ENCODE data around the gene HAP1. TPM values are rescaled to one million over a fixed set of nuclear protein-coding genes. Genes with fewer than 3 reads are reported as not detected.

HAP1 gene
- total RNA-seq, 2 experiments from 2014 or later: 0.08 TPM; not detected in 1

- Mint-ChIP-seq H3K9me3 (no peaks in the 10 kb centered on the region), H3K27ac (no peak overlapping the region), H3K36me3 (no peaks in the 10 kb centered on the region), H3K4me3 (peak overlapping the region; percentile 41), H3K4me1 (peaks cover 2% of the 10 kb centered on the region), H3K27me3 (no peaks in the 10 kb centered on the region)
- no peak for DNase-seq
Observed at GRCh38 chr17:41771389-41772206, 37.2 kb upstream of the HAP1 start.

GRCh38 chr17:41769985-41770384 is 35.5 kb upstream of the HAP1 start:
- peak overlapping the region; percentile 52 for H3K27ac Mint-ChIP-seq
- H3K4me3 Mint-ChIP-seq: no peak overlapping the region
- no peaks in the 10 kb centered on the region for H3K27me3 Mint-ChIP-seq
- H3K36me3 Mint-ChIP-seq: no peaks in the 10 kb centered on the region
- DNase-seq: no peak
- H3K4me1 Mint-ChIP-seq: peaks cover 2% of the 10 kb centered on the region
- no peaks in the 10 kb centered on the region for H3K9me3 Mint-ChIP-seq

- DNase-seq: no peak
- no peaks in the 10 kb centered on the region for H3K36me3 Mint-ChIP-seq
- H3K9me3 Mint-ChIP-seq: no peaks in the 10 kb centered on the region
- no peaks in the 10 kb centered on the region for H3K27me3 Mint-ChIP-seq
- peaks cover 2% of the 10 kb centered on the region for H3K4me1 Mint-ChIP-seq
- H3K4me3 Mint-ChIP-seq: no peak overlapping the region
- no peak overlapping the region for H3K27ac Mint-ChIP-seq
Observed at GRCh38 chr17:41769346-41769862, 35.0 kb upstream of the HAP1 start.

- DNase-seq: no peak
- no peaks in the 10 kb centered on the region for H3K36me3 Mint-ChIP-seq
- H3K27me3 Mint-ChIP-seq: no peaks in the 10 kb centered on the region
- H3K27ac Mint-ChIP-seq: no peak overlapping the region
- H3K4me1 Mint-ChIP-seq: peaks cover 2% of the 10 kb centered on the region
- no peak overlapping the region for H3K4me3 Mint-ChIP-seq
- H3K9me3 Mint-ChIP-seq: no peaks in the 10 kb centered on the region
Observed at GRCh38 chr17:41768682-41769288, 34.3 kb upstream of the HAP1 start.

DNA sequence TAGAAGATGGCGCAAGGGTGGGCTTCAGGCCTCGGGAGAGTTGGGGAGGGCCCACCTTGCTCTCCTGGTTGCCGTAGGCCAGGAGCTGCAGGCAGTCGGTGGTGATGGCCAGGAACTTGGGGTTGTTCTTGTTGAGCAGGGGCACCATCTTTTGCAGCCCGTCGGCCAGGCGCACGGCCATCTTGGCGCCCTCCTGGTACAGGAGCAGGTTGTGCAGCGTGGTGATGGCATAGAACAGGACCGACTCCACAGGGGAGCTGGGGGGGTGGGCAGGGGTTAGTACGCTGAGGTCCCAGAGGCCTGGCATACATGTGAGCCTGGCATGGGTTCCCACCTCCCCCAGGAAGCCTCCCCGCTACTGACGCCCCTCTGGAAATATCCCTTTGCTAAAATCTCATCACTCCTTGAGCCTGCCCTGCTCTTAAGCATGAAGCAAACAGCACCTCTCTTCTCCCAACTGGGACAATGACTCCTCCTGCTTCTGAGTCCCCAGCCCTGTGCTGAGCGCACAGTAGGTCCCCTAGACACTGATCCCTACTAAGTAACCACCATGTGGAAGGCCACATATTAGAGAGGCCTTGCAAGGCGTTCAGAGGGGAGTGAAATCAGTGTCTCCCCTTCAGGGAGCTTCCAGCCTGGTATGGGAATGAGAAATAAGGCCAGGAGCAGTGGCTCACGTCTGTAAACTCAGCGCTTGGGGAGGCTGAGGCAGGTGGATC is 33.0 kb upstream of the HAP1 start:
- H3K9me3 Mint-ChIP-seq: no peaks in the 10 kb centered on the region
- H3K27ac Mint-ChIP-seq: no peak overlapping the region
- H3K27me3 Mint-ChIP-seq: no peaks in the 10 kb centered on the region
- H3K4me1 Mint-ChIP-seq: peaks cover 2% of the 10 kb centered on the region
- no peaks in the 10 kb centered on the region for H3K36me3 Mint-ChIP-seq
- no peak for DNase-seq
- no peak overlapping the region for H3K4me3 Mint-ChIP-seq

DNA sequence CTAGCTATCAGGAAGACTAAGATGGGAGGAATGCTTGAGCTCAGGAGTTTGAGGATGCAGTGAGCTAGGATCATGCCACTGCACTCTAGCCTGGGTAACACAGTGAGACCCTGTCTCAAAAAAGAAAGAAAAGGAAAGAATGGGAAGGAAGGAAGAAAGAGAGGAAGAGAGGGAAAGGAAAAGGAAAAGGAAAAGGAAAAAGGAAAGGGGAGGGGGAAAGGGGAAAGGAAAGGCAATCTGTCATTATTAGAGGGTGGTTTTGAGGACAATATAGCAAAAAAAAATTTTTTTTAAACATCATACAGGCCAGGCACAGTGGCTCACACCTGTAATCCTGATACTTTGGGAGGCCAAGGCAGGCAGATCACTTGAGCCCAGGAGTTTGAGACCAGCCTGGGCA is 31.7 kb upstream of the HAP1 start:
- Mint-ChIP-seq H3K36me3 (no peaks in the 10 kb centered on the region), H3K27me3 (no peaks in the 10 kb centered on the region), H3K27ac (no peak overlapping the region), H3K9me3 (no peaks in the 10 kb centered on the region), H3K4me3 (no peak overlapping the region), H3K4me1 (no peaks in the 10 kb centered on the region)
- no peak for DNase-seq

- Mint-ChIP-seq H3K9me3 (no peaks in the 10 kb centered on the region), H3K4me3 (no peak overlapping the region), H3K36me3 (no peaks in the 10 kb centered on the region), H3K27me3 (no peaks in the 10 kb centered on the region), H3K4me1 (no peaks in the 10 kb centered on the region), H3K27ac (no peak overlapping the region)
- DNase-seq: no peak
Observed at GRCh38 chr17:41763327-41763726, 28.9 kb upstream of the HAP1 start.

DNA sequence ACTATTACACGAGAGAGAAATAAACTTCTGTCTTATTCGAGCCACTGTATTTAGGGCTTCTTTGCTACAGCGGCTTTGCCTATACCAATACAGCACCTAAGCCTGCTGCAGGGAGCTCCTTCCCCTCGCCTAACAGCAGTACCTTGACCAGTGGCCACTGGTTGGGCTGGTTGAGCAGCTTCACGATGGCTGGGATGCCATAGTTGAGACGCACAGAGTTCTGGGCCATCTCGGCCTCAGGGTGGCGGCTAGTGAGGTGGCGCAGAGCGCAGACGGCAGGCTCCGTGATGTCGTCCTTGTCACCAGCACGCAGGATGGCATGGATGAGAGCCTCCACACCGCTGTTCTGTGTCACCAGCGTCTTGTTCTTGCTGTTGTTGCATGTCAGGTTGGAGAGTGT is 28.4 kb upstream of the HAP1 start:
- H3K4me3 Mint-ChIP-seq: no peak overlapping the region
- no peaks in the 10 kb centered on the region for H3K36me3 Mint-ChIP-seq
- no peak for DNase-seq
- H3K27me3 Mint-ChIP-seq: no peaks in the 10 kb centered on the region
- H3K4me1 Mint-ChIP-seq: no peaks in the 10 kb centered on the region
- H3K9me3 Mint-ChIP-seq: no peaks in the 10 kb centered on the region
- H3K27ac Mint-ChIP-seq: no peak overlapping the region

DNA sequence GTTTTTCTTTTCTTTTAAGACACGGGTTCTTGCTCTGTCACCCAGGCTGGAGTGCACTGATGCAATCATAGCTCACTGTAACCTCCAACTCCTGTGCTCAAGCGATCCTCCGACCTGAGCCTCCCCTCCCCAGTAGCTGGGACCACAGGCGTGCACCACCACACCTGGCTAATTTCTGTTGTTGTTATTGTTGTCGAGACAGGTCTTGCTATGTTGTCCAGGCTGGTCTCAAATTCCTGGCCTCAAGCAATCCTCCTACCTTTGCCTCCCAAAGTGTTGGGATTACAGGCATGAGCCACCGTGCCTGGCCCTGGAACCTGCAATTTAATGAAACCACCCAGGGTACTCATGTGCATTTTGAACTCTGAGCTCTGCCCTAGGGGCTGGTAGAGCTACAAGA is 27.9 kb upstream of the HAP1 start:
- no peak overlapping the region for H3K4me3 Mint-ChIP-seq
- H3K36me3 Mint-ChIP-seq: no peaks in the 10 kb centered on the region
- H3K27ac Mint-ChIP-seq: no peak overlapping the region
- no peaks in the 10 kb centered on the region for H3K4me1 Mint-ChIP-seq
- no peaks in the 10 kb centered on the region for H3K9me3 Mint-ChIP-seq
- no peak for DNase-seq
- no peaks in the 10 kb centered on the region for H3K27me3 Mint-ChIP-seq

GRCh38 chr17:41760878-41761277 is 26.4 kb upstream of the HAP1 start:
- H3K27me3 Mint-ChIP-seq: no peaks in the 10 kb centered on the region
- H3K4me1 Mint-ChIP-seq: no peaks in the 10 kb centered on the region
- H3K27ac Mint-ChIP-seq: no peak overlapping the region
- H3K9me3 Mint-ChIP-seq: no peaks in the 10 kb centered on the region
- no peak for DNase-seq
- H3K36me3 Mint-ChIP-seq: no peaks in the 10 kb centered on the region
- no peak overlapping the region for H3K4me3 Mint-ChIP-seq

DNA sequence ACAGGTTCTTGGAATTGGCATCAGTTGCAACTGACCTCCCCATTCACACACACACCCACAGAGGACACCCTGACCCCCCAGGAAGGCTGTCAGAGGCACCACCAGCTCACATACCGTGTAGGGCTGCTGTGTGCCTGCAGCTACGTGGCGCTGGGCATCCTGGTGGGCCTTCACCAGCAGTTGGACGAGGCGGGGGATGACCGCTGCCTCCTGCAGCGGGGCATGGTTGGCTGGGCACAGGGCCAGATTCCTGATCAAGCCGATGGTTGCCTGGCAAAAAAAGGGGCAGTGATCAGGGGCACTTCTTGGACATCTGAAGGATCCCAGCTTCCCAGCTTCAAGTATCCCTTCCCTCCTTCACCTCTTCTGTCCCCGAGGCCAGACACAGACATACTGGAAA is 24.2 kb upstream of the HAP1 start:
- DNase-seq: no peak
- Mint-ChIP-seq H3K27ac (no peak overlapping the region), H3K4me3 (no peak overlapping the region), H3K4me1 (no peaks in the 10 kb centered on the region), H3K36me3 (no peaks in the 10 kb centered on the region), H3K27me3 (no peaks in the 10 kb centered on the region), H3K9me3 (no peaks in the 10 kb centered on the region)

GRCh38 chr17:41754066-41754465 is 19.6 kb upstream of the HAP1 start:
- H3K27ac Mint-ChIP-seq: no peak overlapping the region

GRCh38 chr17:41751288-41751687 is 16.8 kb upstream of the HAP1 start:
- Mint-ChIP-seq H3K4me1 (no peaks in the 10 kb centered on the region), H3K4me3 (no peak overlapping the region), H3K27ac (no peak overlapping the region), H3K27me3 (peaks cover 5% of the 10 kb centered on the region), H3K9me3 (no peaks in the 10 kb centered on the region), H3K36me3 (no peaks in the 10 kb centered on the region)
- no peak for DNase-seq

More at GRCh38 chr17:41754066-41754465, 19.6 kb upstream of the HAP1 start:
- DNase-seq: no peak
- Mint-ChIP-seq H3K36me3 (no peaks in the 10 kb centered on the region), H3K4me1 (no peaks in the 10 kb centered on the region), H3K9me3 (no peaks in the 10 kb centered on the region), H3K4me3 (no peak overlapping the region), H3K27me3 (no peaks in the 10 kb centered on the region)

- Mint-ChIP-seq H3K27me3 (peaks cover 6% of the 10 kb centered on the region), H3K4me1 (no peaks in the 10 kb centered on the region), H3K4me3 (no peak overlapping the region), H3K27ac (no peak overlapping the region), H3K9me3 (no peaks in the 10 kb centered on the region), H3K36me3 (no peaks in the 10 kb centered on the region)
- no peak for DNase-seq
Observed at GRCh38 chr17:41750862-41751261, 16.4 kb upstream of the HAP1 start.

- H3K4me1 Mint-ChIP-seq: no peaks in the 10 kb centered on the region
- H3K4me3 Mint-ChIP-seq: no peak overlapping the region
- no peak for DNase-seq
- H3K9me3 Mint-ChIP-seq: no peaks in the 10 kb centered on the region
- no peaks in the 10 kb centered on the region for H3K36me3 Mint-ChIP-seq
- no peak overlapping the region for H3K27ac Mint-ChIP-seq
- H3K27me3 Mint-ChIP-seq: peaks cover 6% of the 10 kb centered on the region
Observed at GRCh38 chr17:41748275-41748674, 13.8 kb upstream of the HAP1 start.
